H9 (cell line): ENCODE results near the gene CENPL. TPM values are rescaled to one million over a fixed set of nuclear protein-coding genes. Genes with fewer than 3 reads are reported as not detected.
"Not testable (repeated sequence)": the region's sequence is repeated elsewhere in the genome, so short reads cannot be mapped to it uniquely, and the experiment has no call there.

ENCODE experiments used
- DNase-seq: peaks from one replicate; pipeline ENCODE4 v3.0.0-alpha.2; 2017
- H2AFZ ChIP-seq: one replicate; pipeline ENCODE4 v1.6.1; 2013; ENCODE audit warnings: mild to moderate bottlenecking, low read length, control low read depth, moderate library complexity
- H2AK5ac ChIP-seq: 2 replicates; pipeline ENCODE4 v1.6.1; 2013; ENCODE audit warnings: low read length, control low read depth, mixed read lengths; ENCODE audit not compliant: insufficient read length
- H2BK120ac ChIP-seq: one replicate; pipeline ENCODE4 v1.6.1; 2013; ENCODE audit warnings: low read depth, mild to moderate bottlenecking, low read length, control low read depth, inconsistent platforms; ENCODE audit not compliant: poor library complexity, severe bottlenecking
- H2BK12ac ChIP-seq: 2 replicates; pipeline ENCODE4 v1.6.1; 2013; ENCODE audit warnings: low read length, control low read depth, mixed read lengths, low read depth; ENCODE audit not compliant: insufficient read length
- H2BK15ac ChIP-seq: 2 replicates; pipeline ENCODE4 v1.6.1; 2013; ENCODE audit warnings: low read depth, low read length, control low read depth
- H2BK20ac ChIP-seq: one replicate; pipeline ENCODE4 v1.6.1; 2013; ENCODE audit warnings: low read depth, mild to moderate bottlenecking, low read length, control low read depth, inconsistent platforms; ENCODE audit not compliant: poor library complexity, severe bottlenecking
- H2BK5ac ChIP-seq: 2 replicates; pipeline ENCODE4 v1.6.1; 2013; ENCODE audit warnings: low read length, control low read depth, mixed read lengths; ENCODE audit not compliant: insufficient read length
- H3K14ac ChIP-seq: 2 replicates; pipeline ENCODE4 v1.6.1; 2013; ENCODE audit warnings: low read length, control low read depth; ENCODE audit not compliant: insufficient read depth
- H3K18ac ChIP-seq: 2 replicates; pipeline ENCODE4 v1.6.1; 2013; ENCODE audit warnings: low read depth, mild to moderate bottlenecking, mixed read lengths, low read length, control low read depth; ENCODE audit not compliant: insufficient read length
- H3K23ac ChIP-seq: 2 replicates; pipeline ENCODE4 v1.6.1; 2013; ENCODE audit warnings: low read length, control low read depth, mixed read lengths, low read depth; ENCODE audit not compliant: insufficient read length
- H3K23me2 ChIP-seq: 2 replicates; pipeline ENCODE4 v1.6.1; 2013; ENCODE audit warnings: low read depth, mild to moderate bottlenecking, mixed read lengths, low read length, control low read depth; ENCODE audit not compliant: insufficient read length, poor library complexity, severe bottlenecking
- H3K27ac ChIP-seq: 2 replicates; pipeline ENCODE4 v1.5.1; 2013; ENCODE audit warnings: low read length, control low read depth, mixed read lengths, low read depth; ENCODE audit not compliant: insufficient read length
- H3K27me3 ChIP-seq: 2 replicates; pipeline ENCODE4 v1.6.1; 2013; ENCODE audit warnings: low read length, control low read depth, inconsistent platforms; ENCODE audit not compliant: insufficient read depth
- H3K4ac ChIP-seq: 2 replicates; pipeline ENCODE4 v1.6.1; 2013; ENCODE audit warnings: low read depth, mild to moderate bottlenecking, control low read depth, inconsistent platforms, low read length, moderate library complexity
- H3K4me1 ChIP-seq: 2 replicates; pipeline ENCODE4 v1.6.1; 2013; ENCODE audit warnings: low read length, control low read depth, inconsistent platforms; ENCODE audit not compliant: insufficient read depth
- H3K4me2 ChIP-seq: 2 replicates; pipeline ENCODE4 v1.6.1; 2013; ENCODE audit warnings: low read length, control low read depth, mixed read lengths; ENCODE audit not compliant: insufficient read length, insufficient read depth
- H3K56ac ChIP-seq: 2 replicates; pipeline ENCODE4 v1.6.1; 2013; ENCODE audit warnings: low read depth, mild to moderate bottlenecking, mixed read lengths, low read length, control low read depth; ENCODE audit not compliant: insufficient read length
- H3K79me1 ChIP-seq: 2 replicates; pipeline ENCODE4 v1.6.1; 2013; ENCODE audit warnings: low read depth, mild to moderate bottlenecking, moderate library complexity, low read length, control low read depth, inconsistent platforms; ENCODE audit not compliant: insufficient read depth, poor library complexity, severe bottlenecking
- H3K79me2 ChIP-seq: 2 replicates; pipeline ENCODE4 v1.6.1; 2013; ENCODE audit warnings: low read length, control low read depth, inconsistent platforms; ENCODE audit not compliant: insufficient read depth
- H3K9ac ChIP-seq: 2 replicates; pipeline ENCODE4 v1.6.1; 2013; ENCODE audit warnings: low read length, control low read depth, mixed read lengths; ENCODE audit not compliant: insufficient read length; ENCODE audit errors: extremely low read depth
- H3K9me3 ChIP-seq: one replicate; pipeline ENCODE4 v1.6.1; 2013; ENCODE audit warnings: low read depth, low read length, inconsistent platforms; ENCODE audit not compliant: control insufficient read depth
- H3T11ph ChIP-seq: one replicate; pipeline ENCODE4 v1.6.1; 2013; ENCODE audit warnings: mild to moderate bottlenecking, low read length, control low read depth, inconsistent platforms
- H4K20me1 ChIP-seq: one replicate; pipeline ENCODE4 v1.6.1; 2013; ENCODE audit not compliant: control insufficient read depth, insufficient read length, insufficient read depth
- H4K5ac ChIP-seq: 2 replicates; pipeline ENCODE4 v1.6.1; 2013; ENCODE audit warnings: low read depth, mild to moderate bottlenecking, mixed read lengths, low read length, control low read depth; ENCODE audit not compliant: insufficient read length
- H4K8ac ChIP-seq: replicated peaks from 2 replicates; pipeline ENCODE4 v1.6.1; 2013; ENCODE audit warnings: low read length, control low read depth, mixed read lengths, low read depth; ENCODE audit not compliant: insufficient read length
- H4K91ac ChIP-seq: 2 replicates; pipeline ENCODE4 v1.6.1; 2013; ENCODE audit warnings: low read depth, mild to moderate bottlenecking, moderate library complexity, mixed read lengths, low read length, control low read depth; ENCODE audit not compliant: insufficient read length
- H3K27ac Mint-ChIP-seq, 3 experiments: 2 replicates in 2 of 3; 3 replicates in 1 of 3; pipeline ENCODE4 v1.8.0; 2020 to 2021; ENCODE audit warnings: mixed read lengths in 3 of 3, mild to moderate bottlenecking in 1 of 3, moderate library complexity in 1 of 3
- H3K27me3 Mint-ChIP-seq: 2 replicates; pipeline ENCODE4 v1.8.0; 2021; ENCODE audit warnings: low read depth, mild to moderate bottlenecking, moderate library complexity, mixed read lengths
- H3K36me3 Mint-ChIP-seq, 3 experiments: 2 replicates in 2 of 3; 3 replicates in 1 of 3; pipeline ENCODE4 v1.8.0; 2020 to 2021; ENCODE audit warnings: low read depth in 3 of 3, mixed read lengths in 3 of 3; ENCODE audit not compliant: insufficient read depth in 1 of 3
- H3K4me1 Mint-ChIP-seq, 2 experiments: 2 replicates each; pipeline ENCODE4 v1.8.0; 2020; ENCODE audit warnings: mixed read lengths in 2 of 2
- H3K4me3 Mint-ChIP-seq, 2 experiments: 2 replicates in 1 of 2; 3 replicates in 1 of 2; pipeline ENCODE4 v1.8.0; 2020 to 2021; ENCODE audit warnings: mild to moderate bottlenecking in 2 of 2, mixed read lengths in 2 of 2, moderate library complexity in 1 of 2
- H3K9me3 Mint-ChIP-seq, 2 experiments: 2 replicates in 1 of 2; 3 replicates in 1 of 2; pipeline ENCODE4 v1.8.0; 2020; ENCODE audit warnings: mild to moderate bottlenecking in 2 of 2, mixed read lengths in 2 of 2, moderate library complexity in 1 of 2
- WGBS: extraction: QIAGEN DNeasy Blood & Tissue Kit; methylation state at CpG from one replicate; pipeline ENCODE4 v1.1.7; 2013; ENCODE audit warnings: missing lambda C conversion rate, low lambda C conversion rate, mixed read lengths; ENCODE audit not compliant: insufficient read length; ENCODE audit errors: extremely low coverage; 5-methylcytosine and 5-hydroxymethylcytosine counted together
- total RNA-seq: library from RNA; stranded (reverse); gene quantifications from 2 replicates; pipeline ENCODE4 v1.2.1, GENCODE V29; 2021
- TF ChIP-seq, protein P1 (sequence below): fragments of 200-600 bp; sonication (generic); conservative IDR thresholded peaks from 3 replicates; pipeline ENCODE4 v1.8.0; 2021; ENCODE audit warnings: antibody characterized with exemption, mild to moderate bottlenecking

Gene CENPL
- total RNA-seq, 1 experiment from 2014 or later, result 14.4 TPM

DNA sequence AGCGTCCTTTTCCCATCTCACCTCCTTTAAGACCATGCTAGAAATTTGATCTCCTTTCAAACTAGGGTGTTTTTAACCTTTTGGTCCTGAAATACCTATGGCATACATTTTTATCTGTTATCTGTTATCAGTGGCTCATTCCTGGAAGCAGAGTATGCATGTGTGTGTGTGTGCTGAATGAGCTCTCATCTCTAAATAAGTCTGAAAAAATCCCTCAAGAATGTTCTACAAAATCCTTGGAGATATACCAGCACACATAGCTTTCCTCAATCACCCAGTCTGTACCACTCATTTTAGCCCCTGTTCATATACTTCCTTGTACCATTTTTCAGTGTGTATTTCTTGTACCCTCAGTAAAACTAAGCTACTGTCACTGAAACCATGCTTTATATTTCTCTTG is 6.2 kb downstream of the CENPL start:
- H3K9me3 Mint-ChIP-seq, result peaks cover 4 to 5% of the 10 kb centered on the region in 2 experiments; a peak in 3 of 5 replicates

DNA sequence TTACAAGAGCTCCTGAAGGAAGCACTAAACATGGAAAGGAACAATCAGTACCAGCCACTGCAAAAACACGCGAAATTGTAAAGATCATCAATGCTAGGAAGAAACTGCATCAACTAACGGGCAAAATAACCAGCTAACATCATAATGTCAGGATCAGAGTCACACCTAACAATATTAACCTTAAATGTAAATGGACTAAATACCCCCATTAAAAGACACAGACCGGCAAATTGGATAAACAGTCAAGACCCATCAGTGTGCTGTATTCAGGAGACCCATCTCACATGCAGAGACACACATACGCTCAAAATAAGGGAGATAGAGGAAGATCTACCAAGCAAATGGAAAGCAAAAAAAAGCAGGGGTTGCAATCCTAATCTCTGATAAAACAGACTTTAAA is 11.0 kb downstream of the CENPL start:
- H2BK15ac ChIP-seq, H3K79me2 ChIP-seq, H3K27me3 ChIP-seq, H3K9me3 Mint-ChIP-seq, H3K4me1 ChIP-seq, H2BK12ac ChIP-seq, H3K27ac ChIP-seq, H3K79me1 ChIP-seq, H3K4ac ChIP-seq, H2AFZ ChIP-seq, H3K4me3 Mint-ChIP-seq, H4K8ac ChIP-seq, H3K23me2 ChIP-seq, H4K5ac ChIP-seq, H3K9ac ChIP-seq, H4K20me1 ChIP-seq, H3K27me3 Mint-ChIP-seq, H3K4me2 ChIP-seq, H3K56ac ChIP-seq, H2BK120ac ChIP-seq, H3K23ac ChIP-seq, H3K18ac ChIP-seq, H3K14ac ChIP-seq, H3K27ac Mint-ChIP-seq, H2BK5ac ChIP-seq, H4K91ac ChIP-seq, H3T11ph ChIP-seq, H2BK20ac ChIP-seq, DNase-seq, H3K9me3 ChIP-seq, H2AK5ac ChIP-seq, H3K4me1 Mint-ChIP-seq: not testable (repeated sequence)
- WGBS, result no CpG with 5 or more reads among the region's 5 CpGs
- H3K36me3 Mint-ChIP-seq, result peaks cover 46 to 53% (median 50%) of the 10 kb centered on the region in 3 experiments

More for the DNA sequence above, 6.2 kb downstream of the CENPL start:
- Mint-ChIP-seq H3K36me3 (peaks cover 31 to 44% (median 36%) of the 10 kb centered on the region in 3 experiments), H3K4me1 (peaks cover 6% of the 10 kb centered on the region in 2 experiments), H3K4me3 (no peak overlapping the region), H3K27ac (no peak overlapping the region), H3K27me3 (no peaks in the 10 kb centered on the region)
- H2BK5ac ChIP-seq, result no peak overlapping the region
- H3K14ac ChIP-seq, result no peak overlapping the region
- H4K91ac ChIP-seq, result no peak overlapping the region
- no peaks in the 10 kb centered on the region for H4K20me1 ChIP-seq
- H3K4me1 ChIP-seq, result no peaks in the 10 kb centered on the region; the same call in 1 of the 2 replicates
- H3K79me2 ChIP-seq, result peaks cover 19% of the 10 kb centered on the region; the same call in 1 of the 2 replicates
- H4K8ac ChIP-seq, result no peak overlapping the region
- H2BK20ac ChIP-seq, result no peak overlapping the region
- no peak for DNase-seq
- H2BK15ac ChIP-seq, result no peak overlapping the region
- WGBS, result no CpG with 5 or more reads among the region's 1 CpG
- H3T11ph ChIP-seq, result no peak overlapping the region
- TF ChIP-seq, protein P1, sequence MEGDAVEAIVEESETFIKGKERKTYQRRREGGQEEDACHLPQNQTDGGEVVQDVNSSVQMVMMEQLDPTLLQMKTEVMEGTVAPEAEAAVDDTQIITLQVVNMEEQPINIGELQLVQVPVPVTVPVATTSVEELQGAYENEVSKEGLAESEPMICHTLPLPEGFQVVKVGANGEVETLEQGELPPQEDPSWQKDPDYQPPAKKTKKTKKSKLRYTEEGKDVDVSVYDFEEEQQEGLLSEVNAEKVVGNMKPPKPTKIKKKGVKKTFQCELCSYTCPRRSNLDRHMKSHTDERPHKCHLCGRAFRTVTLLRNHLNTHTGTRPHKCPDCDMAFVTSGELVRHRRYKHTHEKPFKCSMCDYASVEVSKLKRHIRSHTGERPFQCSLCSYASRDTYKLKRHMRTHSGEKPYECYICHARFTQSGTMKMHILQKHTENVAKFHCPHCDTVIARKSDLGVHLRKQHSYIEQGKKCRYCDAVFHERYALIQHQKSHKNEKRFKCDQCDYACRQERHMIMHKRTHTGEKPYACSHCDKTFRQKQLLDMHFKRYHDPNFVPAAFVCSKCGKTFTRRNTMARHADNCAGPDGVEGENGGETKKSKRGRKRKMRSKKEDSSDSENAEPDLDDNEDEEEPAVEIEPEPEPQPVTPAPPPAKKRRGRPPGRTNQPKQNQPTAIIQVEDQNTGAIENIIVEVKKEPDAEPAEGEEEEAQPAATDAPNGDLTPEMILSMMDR, result no peak
- H2AFZ ChIP-seq, result no peak overlapping the region
- H3K18ac ChIP-seq, result no peak overlapping the region
- no peak overlapping the region for H3K4ac ChIP-seq
- H3K27me3 ChIP-seq, result no peaks in the 10 kb centered on the region
- no peak overlapping the region for H2AK5ac ChIP-seq
- no peaks in the 10 kb centered on the region for H3K9me3 ChIP-seq
- no peak overlapping the region for H4K5ac ChIP-seq
- no peak overlapping the region for H3K27ac ChIP-seq
- H3K9ac ChIP-seq, result no peak overlapping the region
- no peak overlapping the region for H2BK120ac ChIP-seq
- peaks cover 1% of the 10 kb centered on the region for H3K23me2 ChIP-seq
- H2BK12ac ChIP-seq, result no peak overlapping the region
- H3K79me1 ChIP-seq, result peaks cover 4% of the 10 kb centered on the region
- H3K56ac ChIP-seq, result no peak overlapping the region
- H3K23ac ChIP-seq, result no peak overlapping the region
- no peak overlapping the region for H3K4me2 ChIP-seq
